ENCODE results near the gene LMX1B.

The LMX1B gene

DNA sequence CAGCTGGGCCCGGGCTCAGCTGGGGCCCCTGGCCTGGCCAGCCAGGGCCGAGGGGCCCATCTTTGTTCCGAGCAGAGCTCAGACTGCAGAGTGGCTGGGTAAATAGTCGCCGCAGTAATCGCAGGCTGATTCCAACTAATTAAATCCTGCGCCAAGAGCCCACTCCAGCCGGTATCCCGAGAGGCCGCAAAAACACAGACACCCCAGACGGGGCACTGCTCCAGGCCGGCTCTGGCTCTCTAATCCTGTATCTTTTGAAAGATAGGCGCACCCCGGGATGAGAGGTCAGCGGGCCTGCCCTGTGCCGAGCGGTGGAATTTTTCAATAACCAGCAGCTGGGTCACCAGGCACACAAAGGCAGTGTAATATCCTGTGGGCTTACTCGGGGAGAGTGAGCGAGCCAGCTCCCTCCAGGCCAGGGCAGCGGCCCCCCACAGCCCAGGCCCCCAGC is 57.7 kb downstream of the LMX1B start:
- intact Hi-C loops (cut with DNase I) = no loop called here
- no peak for DNase-seq

DNA sequence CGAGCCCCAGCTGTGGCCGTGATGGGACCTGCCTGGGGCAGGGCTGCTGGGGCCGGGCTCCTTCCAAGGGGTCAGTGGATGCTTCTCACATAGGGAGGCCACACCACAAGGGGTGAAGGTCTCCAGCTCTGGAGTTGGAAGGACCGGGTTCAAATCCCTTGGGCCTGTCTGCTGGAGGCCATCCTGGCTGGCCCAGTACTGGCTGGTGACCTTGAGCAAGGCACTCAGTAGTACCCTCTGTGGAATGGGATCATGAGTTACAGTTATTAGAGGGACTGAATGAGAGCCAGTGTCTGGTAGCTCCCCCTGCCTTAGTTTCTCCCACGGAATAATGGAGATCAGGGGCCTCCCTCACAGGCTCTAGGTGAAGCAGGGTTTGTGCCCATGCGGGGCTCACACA is 58.3 kb downstream of the LMX1B start:
- no peak for DNase-seq
- intact Hi-C loops (cut with DNase I) = no loop called here

DNA sequence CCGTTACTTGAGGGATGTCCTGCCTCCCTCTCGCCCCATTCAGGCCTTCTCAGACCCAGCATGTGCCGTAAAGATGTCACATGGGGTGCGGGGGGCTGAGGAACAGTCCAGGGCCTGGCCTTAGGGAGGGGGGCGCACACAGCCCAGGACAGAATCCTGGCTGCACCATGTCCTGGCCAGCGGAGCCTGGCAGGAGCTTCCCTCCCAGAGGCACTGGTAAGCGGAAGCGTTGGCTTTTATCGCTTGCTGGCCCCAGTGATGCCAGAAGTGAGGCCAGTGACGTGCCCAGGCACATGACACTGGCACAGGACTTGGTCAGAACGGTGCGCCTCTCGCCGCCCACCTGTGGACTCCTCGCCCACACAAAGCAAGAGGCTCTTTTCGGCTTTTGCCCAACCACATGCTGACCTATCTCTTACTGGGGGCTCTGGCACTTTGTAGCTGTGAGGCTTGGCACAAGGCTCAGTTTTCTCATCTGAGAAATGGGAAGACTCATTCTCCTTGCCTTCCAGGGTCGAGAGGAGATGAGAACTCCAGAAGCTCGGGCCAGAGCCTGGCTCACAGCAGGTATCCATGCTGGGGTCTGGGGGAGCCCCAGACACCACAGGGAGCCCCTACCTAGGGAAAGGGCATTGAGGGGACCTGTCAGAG is 59.0 kb downstream of the LMX1B start:
- intact Hi-C loops (cut with DNase I) = no loop called here
- DNase-seq = no peak

DNA sequence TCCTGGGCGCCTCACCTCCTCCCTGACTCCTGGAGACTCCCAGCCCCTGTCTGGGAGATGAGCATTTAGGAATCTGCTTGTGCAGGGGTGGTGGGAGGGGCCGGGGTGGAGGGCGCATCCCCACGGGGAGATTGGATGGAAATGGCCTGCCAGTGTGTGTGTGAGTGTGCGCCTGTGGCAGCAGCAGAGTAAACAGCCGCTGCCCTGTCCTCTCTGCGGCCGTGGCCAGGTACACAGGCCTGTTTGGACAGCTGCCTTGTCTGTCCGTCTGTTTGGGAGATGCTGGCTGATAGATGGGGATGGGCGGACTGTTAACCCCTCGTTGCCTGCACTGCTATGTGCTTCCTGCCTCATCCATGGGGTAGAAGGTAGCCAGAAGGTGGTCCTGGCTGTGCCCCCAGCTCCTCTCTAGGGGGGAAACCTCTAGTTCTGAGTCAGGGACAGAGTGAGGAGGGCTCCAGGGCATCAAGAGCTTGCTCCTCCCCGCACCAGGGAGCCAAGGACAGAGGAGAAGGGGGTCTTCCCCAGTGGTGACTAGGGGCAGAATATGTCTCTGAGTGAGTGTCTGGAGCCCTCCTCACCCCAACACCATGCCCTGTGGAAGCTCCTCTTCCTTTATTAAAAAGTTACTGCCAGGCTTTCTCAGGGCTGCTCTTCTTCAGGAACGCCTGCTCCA is 60.1 kb downstream of the LMX1B start:
- intact Hi-C loops (cut with DNase I) = no loop called here
- DNase-seq = no peak

DNA sequence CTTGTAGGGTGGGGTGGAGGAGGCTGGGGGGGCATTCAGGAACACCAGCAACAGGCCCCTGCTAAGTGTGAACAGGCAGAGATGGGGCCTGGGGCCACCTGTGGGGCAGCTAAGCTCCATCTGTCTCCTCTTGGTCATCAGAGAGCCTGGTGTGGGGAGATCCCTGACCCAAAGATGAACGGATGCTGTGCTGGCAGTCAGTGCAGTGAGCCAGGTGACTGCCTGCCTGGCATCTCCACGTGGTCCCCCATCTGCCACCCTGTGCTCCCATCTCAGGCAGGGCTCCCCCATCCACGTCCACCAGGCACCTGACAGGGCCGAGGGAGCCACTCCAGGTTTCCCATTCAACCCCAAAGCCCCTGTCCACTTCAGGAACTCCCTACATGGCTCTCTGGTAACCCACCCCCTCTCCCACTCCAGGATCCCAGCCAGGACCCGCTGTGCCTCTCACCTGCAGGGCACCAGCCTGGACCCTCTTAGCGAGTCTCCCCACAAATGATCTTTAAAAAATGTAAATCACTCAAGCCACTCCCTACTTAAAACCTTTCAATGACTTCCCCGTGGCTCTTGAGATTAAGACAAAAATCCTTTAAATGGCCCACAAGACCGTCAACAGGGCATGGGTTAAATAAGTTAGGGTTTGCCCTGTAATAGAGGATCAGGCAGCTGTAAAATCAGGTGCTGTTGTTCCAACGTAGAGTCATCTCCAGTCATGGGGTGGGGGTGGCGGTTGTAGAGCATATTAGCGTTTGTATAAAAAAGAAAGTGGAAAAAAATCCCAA is 60.8 kb downstream of the LMX1B start:
- intact Hi-C loops (cut with DNase I) = no loop called here
- DNase-seq = no peak

DNA sequence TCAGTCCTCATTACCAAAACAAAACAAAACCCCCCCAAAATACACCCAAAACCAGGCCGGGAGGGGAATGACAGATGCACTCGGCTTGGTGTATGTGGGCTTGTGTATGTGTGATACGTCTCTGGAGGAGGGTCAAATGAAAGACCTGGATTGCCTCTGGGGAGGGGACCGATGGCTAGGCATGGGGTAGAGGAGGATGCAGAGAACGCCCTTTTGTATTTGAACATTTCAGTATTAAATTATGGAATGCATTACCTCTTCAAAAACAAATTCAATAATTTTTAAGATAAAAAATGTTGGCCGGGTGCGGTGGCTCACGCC is 61.4 kb downstream of the LMX1B start:
- DNase-seq = no peak

DNA sequence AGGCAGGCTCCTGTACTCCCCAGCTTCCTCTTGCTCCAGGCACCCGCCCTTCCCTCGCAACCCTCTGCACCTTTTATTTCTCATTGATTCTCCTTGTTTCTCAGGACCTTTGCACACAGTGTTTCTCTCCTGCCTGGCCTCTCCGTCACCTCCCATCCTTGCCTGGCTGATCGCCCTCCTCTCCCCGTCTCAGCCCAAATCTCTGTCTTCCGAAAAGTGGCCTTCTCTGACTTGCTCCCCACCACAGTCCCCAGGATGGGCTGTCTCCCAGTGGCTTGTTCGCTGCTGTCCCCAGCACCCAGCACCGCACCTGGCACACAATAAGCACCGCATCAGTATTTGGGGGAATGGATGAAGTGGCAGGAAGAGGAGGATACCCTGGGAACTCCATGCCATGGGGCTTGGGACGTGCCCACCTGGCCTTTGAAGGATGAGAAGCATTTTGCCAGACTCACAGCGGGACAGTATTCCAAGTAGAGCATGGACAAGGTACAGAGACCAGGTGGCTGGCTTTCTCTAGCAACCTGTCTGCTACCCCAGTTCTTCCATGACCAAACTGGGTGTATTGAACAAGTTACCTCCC is 62.5 kb downstream of the LMX1B start:
- intact Hi-C loops (cut with DNase I) = no loop called here
- no peak for DNase-seq

More for the DNA sequence above, 61.4 kb downstream of the LMX1B start:
- intact Hi-C loops (cut with DNase I) = no loop called here

DNA sequence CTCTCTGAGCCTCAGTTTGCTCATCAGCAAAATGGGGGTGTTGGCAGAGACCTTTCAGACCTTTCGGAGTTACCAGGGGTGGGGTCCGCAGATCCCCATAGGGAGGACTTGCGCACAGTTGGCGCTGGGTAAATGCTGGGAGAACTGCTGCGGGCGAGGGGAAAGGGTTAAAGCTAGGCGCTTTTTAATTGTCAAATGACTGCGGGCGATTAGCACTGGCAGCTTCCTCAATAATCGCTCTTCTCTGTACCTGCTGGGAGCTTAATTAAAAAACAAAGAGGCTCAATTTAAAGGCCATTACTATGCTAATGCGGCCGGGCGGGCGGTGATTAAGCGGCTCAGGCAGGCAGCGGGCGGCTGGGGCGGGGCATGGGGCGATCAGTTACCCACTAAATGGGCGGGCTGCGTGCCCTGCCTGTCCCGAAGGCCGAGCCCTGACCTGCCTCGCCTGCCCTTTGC is 63.0 kb downstream of the LMX1B start:
- DNase-seq = no peak
- intact Hi-C loops (cut with DNase I) = no loop called here

DNA sequence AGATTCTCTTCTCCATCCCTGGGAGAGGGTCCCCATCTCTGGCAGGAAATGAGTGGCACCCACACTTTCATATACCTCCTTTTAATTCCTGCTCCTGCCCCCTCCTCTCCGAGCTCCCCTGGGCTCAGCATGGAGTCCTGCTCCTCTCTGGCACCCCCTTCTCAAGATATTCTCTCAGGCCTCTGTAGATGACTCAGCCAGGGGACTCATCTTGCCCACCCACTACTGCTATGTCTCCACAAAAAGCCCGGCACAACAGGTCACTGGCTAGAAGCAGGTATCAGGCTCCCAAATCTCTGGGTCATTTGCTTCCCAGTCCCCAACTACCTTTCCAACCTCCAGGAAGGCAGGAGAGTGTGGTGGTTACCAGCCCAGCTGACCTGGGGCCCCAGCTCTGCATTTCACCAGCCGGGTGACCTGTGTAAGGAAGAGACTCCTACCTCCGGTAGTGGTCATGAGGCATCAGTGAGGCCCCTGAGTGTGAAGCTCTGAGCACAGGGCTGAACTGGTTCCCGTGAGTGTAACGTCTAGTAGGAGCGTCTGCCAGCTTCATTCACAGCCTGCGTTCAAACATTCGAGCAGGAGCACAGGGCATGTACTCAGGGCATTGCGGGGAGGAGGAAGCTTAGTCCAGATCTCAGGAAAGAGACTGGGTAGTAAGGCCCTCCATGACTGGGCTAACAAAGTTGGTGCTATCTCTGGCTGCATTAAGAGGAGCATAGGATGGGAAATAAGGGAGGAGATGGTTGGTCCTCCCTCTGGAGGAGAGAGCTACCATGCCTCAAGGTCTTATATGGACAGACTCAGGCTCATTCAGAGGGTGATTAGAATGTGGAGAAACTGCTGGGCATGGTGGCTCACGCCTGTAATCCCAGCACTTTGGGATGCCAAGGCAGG is 63.7 kb downstream of the LMX1B start:
- no peak for DNase-seq
- intact Hi-C loops (cut with DNase I) = no loop called here

DNA sequence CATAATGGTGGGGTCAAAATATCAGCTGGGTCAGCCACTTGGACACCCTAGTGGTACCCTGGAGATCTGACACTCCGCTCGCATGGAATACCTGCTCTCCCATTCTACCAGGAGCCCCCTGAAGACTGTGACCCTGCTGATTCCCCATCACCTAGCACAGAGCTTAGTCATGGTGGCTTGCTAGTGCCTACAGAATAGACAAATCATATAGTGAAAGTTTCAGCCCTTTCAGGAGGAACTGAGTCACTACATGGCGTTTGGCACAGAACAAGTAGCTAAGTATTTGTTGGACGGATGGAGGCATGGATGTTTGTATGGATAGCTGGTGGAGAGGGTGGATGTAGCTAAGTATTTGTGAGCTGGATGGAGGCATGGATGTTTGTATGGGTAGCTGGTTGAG is 65.3 kb downstream of the LMX1B start:
- intact Hi-C loops (cut with DNase I) = no loop called here
- DNase-seq = no peak

DNA sequence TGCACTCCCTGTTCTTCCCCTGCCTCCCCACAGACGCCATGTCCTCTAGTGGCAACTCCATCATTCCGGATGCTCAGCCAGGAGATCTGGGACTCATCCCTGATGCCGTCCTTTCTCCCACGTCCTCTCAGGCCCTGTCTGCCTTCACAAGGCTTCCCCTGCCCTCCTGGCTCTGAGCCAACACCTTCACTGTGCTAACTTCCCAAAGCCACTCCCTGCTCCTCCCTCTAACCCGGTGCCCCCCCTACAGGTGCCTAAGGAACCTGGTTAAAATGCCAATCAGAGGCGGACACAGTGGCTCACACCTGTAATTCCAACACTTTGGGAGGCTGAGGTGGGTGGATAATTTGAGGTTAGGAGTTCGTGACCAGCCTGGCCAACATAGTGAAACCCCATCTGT is 67.6 kb downstream of the LMX1B start:
- no peak for DNase-seq
- intact Hi-C loops (cut with DNase I) = loop anchor here (10.0 kb wide), 1 partner anchor 67 kb away; the partner anchor contains the start of gene LMX1B

DNA sequence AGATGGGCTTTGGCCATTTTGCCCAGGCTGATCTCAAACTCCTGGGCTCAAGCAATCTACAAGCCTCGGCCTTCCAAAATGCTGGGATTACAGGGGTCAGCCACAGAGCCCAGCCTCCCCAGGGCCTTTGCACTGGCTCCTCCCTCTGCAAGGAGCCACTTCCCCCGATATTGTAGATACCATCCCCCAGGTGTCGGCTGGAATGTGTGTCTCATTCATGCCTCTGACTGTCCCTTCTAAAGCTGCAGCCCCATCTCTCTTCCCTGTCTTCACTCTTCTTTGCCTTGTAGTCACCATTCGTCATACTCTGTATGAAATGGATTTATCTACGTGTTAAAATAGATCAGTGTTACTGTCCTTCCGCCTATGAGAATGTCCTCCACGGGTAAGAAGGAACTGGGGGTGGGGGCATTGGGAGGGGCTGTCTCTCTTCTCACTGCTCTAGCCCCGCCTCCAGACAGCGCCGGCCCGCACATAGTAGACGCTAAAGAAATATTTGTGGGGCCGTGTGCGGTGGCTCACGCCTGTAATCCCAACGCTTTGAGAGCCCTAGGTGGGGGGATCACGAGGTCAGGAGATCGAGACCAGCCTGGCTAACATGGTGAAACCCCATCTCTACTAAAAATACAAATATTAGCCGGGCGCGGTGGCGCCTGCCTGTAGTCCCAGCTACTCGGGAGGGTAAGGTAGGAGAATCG is 68.5 kb downstream of the LMX1B start:
- intact Hi-C loops (cut with DNase I) = loop anchor here (10.0 kb wide), 1 partner anchor 67 kb away; the partner anchor contains the start of gene LMX1B
- no peak for DNase-seq

DNA sequence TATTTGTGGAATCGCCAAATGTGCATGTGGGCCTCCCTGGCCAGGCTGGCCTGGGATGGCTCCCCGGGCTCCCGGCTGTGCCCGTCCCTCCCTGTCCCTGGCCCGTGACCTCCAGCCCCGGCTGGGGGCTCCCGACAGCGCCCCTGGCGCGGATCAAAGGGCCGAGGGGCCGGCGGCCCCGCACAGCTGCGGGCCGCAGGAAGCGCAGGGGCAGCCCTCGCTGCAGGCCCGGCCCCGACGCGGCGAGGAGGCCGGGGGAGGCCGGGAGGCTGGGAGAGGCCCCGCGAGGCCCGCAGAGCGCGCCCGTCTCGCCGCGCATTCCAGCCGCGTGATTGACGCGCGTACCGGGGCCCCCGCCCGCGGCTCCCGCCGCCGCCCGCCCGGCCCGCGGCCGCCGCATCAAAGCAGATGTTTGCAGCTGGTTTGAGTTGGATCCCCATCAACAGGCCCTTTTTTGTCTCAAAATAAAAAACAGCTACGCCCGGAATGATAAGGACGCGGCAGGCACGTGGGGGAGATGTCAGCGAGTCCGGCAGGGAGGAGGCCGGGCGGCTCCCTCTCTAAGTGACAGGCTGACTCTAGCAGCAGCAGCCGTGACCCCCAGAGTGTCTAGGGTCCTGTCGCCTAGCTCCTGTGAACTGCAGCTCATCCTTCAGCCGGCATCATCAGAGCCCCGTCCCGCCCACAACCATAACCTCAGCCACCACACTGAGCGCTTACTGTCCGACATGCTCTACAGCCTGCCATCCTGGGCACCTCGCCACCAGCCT is 69.4 kb downstream of the LMX1B start:
- intact Hi-C loops (cut with DNase I) = loop anchor here (10.0 kb wide), 1 partner anchor 68 kb away; the partner anchor contains the start of gene LMX1B

DNA sequence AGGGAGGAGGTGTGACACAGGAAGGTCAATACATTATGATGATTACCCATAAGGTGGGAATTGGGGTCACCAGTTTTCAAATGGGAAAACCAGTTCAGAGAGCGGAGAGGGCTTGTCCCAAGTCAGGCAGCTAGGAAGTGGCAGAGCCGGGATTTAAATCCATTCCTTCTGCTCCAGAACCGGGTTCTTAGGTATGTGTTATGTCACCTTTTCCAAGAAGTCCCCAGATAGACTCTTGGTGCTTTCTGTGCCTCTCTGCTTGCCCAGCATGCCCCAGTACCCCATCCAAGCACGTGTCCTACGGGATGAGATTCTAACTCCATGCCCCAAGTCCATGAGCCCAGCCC is 69.9 kb downstream of the LMX1B start:
- intact Hi-C loops (cut with DNase I) = loop anchor here (10.0 kb wide), 1 partner anchor 69 kb away; the partner anchor contains the start of gene LMX1B
- DNase-seq = no peak

More for the DNA sequence above, 69.4 kb downstream of the LMX1B start:
- peak in 1 of 10 donors; percentile 76 for DNase-seq

DNA sequence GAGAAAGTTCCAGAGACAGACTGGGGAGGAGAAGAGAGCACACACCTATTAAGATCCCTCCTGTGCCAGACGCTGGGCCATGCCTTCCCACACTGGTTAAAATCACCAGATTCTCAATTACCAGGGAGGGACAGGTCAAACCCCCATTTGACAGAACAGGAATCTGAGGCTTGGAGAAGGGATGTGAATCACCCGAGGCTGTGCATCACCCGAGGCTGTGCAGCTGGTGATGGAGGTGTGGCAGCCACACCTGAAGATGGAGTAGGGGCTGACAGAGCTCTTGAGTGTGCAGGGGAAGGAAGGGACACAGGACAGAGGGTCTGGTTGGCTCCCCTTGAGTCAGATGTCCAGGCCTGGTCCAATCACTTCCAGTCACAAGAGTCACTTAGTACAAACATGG is 70.6 kb downstream of the LMX1B start:
- DNase-seq = no peak
- intact Hi-C loops (cut with DNase I) = loop anchor here (10.0 kb wide), 1 partner anchor 70 kb away; the partner anchor contains the start of gene LMX1B

DNA sequence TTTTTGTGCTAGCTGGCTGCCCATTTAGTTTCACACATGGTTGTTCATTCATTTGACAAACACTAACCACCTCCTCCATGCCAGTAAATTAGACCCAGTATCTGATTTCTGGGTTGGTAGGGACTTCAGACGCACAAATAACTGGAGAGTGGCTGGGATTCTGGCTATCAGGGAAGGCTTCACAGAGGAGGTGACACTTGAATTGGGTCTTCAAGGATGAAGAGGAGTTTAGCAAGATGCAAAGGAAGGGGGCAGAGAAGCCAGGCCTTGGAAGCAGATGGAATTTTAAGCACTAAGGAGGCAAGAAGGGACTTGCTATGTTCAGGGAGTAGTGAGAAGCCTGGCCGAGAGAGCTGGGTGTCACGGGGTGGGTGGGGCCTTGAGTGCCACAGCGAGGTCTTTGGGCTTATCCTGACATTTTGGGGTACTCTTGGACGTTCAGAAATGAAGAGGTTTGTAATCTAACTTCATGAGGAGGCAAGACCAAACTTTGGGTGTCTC is 71.3 kb downstream of the LMX1B start:
- intact Hi-C loops (cut with DNase I) = loop anchor here (10.0 kb wide), 1 partner anchor 70 kb away; the partner anchor contains the start of gene LMX1B

DNA sequence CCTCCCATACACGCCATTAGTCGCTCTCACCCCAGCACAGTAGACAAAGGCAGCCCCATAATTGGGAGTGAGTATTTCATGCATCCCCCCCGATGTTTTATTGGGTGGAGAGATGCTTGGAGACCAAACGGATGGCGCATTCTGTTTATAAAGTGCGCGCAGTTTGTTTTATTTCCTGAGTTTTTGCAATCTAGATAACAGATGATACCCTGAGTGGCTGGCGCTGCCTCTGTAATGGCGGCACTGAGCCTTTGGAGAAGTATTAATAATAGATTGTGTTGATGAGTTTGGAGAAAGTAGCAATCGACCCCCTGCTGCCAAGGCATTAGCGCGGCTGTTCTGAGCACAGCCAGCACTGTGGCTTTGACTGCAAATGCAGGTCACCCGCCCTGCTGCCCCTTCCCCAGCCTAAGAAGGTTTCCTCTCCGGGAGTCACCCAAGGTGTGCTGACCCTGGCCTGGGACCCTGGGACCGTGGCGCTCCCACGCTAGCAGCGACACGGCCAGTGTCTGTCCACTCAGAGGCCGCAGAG is 74.3 kb downstream of the LMX1B start:
- intact Hi-C loops (cut with DNase I) = loop anchor here (10.0 kb wide), 1 partner anchor 73 kb away; the partner anchor contains the start of gene LMX1B
- peak in 1 of 10 donors; percentile 75 for DNase-seq

More for the DNA sequence above, 71.3 kb downstream of the LMX1B start:
- no peak for DNase-seq

DNA sequence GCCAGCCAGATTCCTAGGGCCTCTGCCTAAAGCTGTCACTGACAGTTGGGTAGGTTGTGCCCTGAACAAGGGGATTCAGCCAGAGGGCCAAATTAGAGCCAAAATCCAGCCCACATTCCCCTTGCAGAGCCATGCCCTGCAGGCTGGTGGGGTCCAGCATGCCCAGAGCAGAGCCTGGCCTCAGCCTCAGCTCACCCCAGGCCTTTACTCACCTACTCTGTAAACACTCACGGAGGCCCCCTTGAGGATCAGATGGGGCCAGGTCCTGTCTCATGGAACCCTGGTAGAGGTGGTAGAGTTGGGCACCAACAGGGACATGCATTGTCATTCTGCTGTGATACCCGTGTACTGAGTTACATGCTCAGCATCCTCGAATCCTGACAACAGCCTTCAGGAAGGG is 74.9 kb downstream of the LMX1B start:
- peak in 1 of 10 donors; percentile 12 for DNase-seq
- intact Hi-C loops (cut with DNase I) = loop anchor here (10.0 kb wide), 1 partner anchor 74 kb away; the partner anchor contains the start of gene LMX1B

All from posterior cingulate gyrus (tissue), 11 donors.